Mesothelial cell of epicardium (in vitro differentiated cells): Measurements from ENCODE around the gene APEX2. TPM values are rescaled to one million over a fixed set of nuclear protein-coding genes. Genes with fewer than 3 reads are reported as not detected.

Experiments
- DNase-seq, 2 experiments: peaks; one replicate each; pipeline ENCODE4 v3.0.0; 2021; ENCODE audit warnings: low spot score in 2 of 2; ENCODE audit not compliant: unreplicated experiment in 2 of 2
- H3K27ac Mint-ChIP-seq: 2 replicates; pipeline ENCODE4 v1.8.0; 2021; ENCODE audit warnings: mixed read lengths
- H3K27me3 Mint-ChIP-seq: 2 replicates; pipeline ENCODE4 v1.8.0; 2021; ENCODE audit warnings: low read depth, mixed read lengths
- H3K36me3 Mint-ChIP-seq: 2 replicates; pipeline ENCODE4 v1.8.0; 2021; ENCODE audit warnings: mixed read lengths
- H3K4me1 Mint-ChIP-seq: 2 replicates; pipeline ENCODE4 v1.8.0; 2021; ENCODE audit warnings: mixed read lengths
- H3K4me3 Mint-ChIP-seq: 2 replicates; pipeline ENCODE4 v1.8.0; 2021; ENCODE audit warnings: mild to moderate bottlenecking, moderate library complexity, mixed read lengths
- H3K9me3 Mint-ChIP-seq: 2 replicates; pipeline ENCODE4 v1.8.0; 2021; ENCODE audit warnings: mixed read lengths
- CTCF ChIP-seq: fragments of 200-600 bp; sonication (generic); IDR thresholded peaks from one replicate; pipeline ENCODE4 v1.5.0; 2021; ENCODE audit warnings: antibody characterized with exemption; ENCODE audit not compliant: unreplicated experiment
- total RNA-seq: library from RNA; stranded (reverse); gene quantifications from 3 replicates; pipeline ENCODE4 v1.2.1, GENCODE V29; 2021

The APEX2 gene
- total RNA-seq, 1 donor from 2014 or later = 13.5 TPM

GRCh38 chrX:55056820-55057674 is 56.9 kb downstream of the APEX2 start:
- H3K9me3 Mint-ChIP-seq = peaks cover 25% of the 10 kb centered on the region
- H3K27me3 Mint-ChIP-seq = peaks cover 4% of the 10 kb centered on the region
- DNase-seq = no peak
- H3K4me1 Mint-ChIP-seq = peaks cover 8% of the 10 kb centered on the region
- H3K27ac Mint-ChIP-seq = peak overlapping the region; percentile 63
- no peak for TF ChIP-seq CTCF
- H3K36me3 Mint-ChIP-seq = no peaks in the 10 kb centered on the region
- peak overlapping the region; percentile 40 for H3K4me3 Mint-ChIP-seq

GRCh38 chrX:55057675-55058249 is 57.6 kb downstream of the APEX2 start:
- Mint-ChIP-seq H3K4me1 (peaks cover 8% of the 10 kb centered on the region), H3K27me3 (peaks cover 4% of the 10 kb centered on the region), H3K9me3 (peaks cover 32% of the 10 kb centered on the region), H3K27ac (peak overlapping the region; percentile 41), H3K36me3 (no peaks in the 10 kb centered on the region), H3K4me3 (peak overlapping the region; percentile 40)
- peak; percentile 70 for TF ChIP-seq CTCF
- no peak for DNase-seq

Other genes starting within 250 kb of the APEX2 start
- 0.25 TPM in 1 of 3 replicates, not detected in the others for gene ITIH6, start 202.1 kb upstream of the APEX2 start, total RNA-seq
- gene MAGED2, start 192.6 kb upstream of the APEX2 start, total RNA-seq = 410 to 423 TPM (median 423 TPM) in 3 replicates
- gene TRO, start 79.5 kb upstream of the APEX2 start, total RNA-seq = 174 to 180 TPM (median 177 TPM) in 3 replicates
- 0.83 to 1.1 TPM (median 1.1 TPM) in 3 replicates for gene PFKFB1, start 6.2 kb upstream of the APEX2 start, total RNA-seq
- not detected in 3 replicates for gene ALAS2, start 30.6 kb downstream of the APEX2 start, total RNA-seq
- gene PAGE2B, start 74.7 kb downstream of the APEX2 start, total RNA-seq = not detected in 3 replicates
- gene PAGE2, start 88.7 kb downstream of the APEX2 start, total RNA-seq = not detected in 3 replicates
- gene PAGE5, start 220.0 kb downstream of the APEX2 start, total RNA-seq = not detected in 3 replicates